AG08395 (cell line): ENCODE results near the gene FEM1C.

ENCODE experiments used
- DNase-seq: peaks from one replicate; pipeline ENCODE4 v3.0.0; 2012; ENCODE audit warnings: mixed read lengths, low spot score

The FEM1C gene

DNA sequence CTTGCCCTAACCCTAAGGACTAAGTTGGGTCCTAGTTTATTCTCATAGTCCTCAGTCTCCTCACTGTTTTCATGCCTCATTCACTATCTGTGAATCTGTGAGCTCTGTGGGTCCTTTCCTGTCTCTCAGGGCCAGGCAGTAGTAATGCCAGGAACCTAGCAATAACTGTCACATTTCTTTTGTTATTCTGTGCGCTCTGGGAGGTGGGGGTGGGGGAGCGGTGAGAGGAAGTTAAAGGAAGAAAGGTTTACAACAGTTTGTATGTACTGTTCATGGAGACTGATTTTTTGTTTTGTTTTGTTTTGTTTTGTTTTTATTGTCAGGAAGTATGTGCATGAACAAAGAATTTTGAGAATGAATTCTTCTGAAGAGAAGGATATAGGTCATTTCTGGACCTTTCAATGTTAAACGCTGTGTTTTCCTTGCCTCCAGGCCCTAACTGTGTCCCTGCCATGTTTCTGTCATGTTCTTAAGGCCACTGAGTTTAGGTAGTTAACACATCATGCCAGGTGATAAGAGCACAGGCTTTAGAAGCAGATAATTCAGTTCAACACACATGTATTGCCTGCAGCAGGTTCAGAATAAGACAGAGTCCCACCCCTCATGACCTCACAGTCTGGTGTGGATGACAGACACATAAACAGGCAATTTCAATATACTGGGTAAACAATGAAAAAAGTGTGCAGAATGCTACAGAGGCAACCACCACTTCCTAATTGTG, 13.3 kb upstream of the FEM1C start:
- no peak for DNase-seq

DNA sequence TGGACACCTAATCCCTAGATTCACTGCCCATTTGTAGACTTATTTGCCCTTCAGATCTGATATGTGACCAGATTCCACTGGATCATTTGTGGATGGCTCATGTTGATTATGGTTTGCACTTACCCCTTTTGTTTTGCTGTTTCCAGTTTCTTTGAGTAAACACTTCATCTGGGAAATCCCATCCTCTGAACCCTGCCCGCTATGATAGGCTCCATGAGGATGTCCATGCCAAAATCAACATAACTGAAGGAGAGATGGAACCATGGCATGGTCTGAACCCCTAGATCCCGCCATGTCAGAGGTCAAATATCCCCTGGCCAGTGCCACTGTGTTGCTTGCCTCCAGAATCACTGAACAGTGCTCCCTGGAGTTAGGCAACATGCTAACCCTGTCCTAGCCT, 11.7 kb upstream of the FEM1C start:
- DNase-seq: no peak

DNA sequence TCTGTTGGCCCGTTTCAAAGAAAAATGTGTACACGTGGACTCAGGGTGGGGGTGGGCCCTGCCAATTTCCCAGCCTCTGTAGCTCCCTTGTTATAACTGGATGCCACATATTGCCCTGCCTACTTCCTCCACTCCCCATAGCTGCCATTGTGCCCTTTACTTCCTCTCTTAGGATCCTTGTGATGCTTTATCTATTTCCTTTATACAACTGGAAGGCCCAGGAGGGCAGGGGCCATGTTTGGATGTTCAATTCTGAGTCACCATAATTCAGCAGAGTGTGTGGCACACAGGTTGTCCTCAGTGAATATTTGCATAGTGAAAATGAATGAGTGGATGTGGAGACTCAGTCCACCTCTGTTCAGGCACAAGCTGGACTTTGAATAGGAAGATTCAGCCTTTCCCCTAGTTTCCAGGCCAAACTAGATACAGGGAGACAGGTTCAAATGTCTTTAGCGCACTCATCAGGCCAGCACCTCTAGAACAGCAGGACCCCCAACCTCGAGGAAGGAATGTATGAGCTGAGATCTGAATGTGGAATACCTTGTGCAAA, 10.6 kb upstream of the FEM1C start:
- no peak for DNase-seq

DNA sequence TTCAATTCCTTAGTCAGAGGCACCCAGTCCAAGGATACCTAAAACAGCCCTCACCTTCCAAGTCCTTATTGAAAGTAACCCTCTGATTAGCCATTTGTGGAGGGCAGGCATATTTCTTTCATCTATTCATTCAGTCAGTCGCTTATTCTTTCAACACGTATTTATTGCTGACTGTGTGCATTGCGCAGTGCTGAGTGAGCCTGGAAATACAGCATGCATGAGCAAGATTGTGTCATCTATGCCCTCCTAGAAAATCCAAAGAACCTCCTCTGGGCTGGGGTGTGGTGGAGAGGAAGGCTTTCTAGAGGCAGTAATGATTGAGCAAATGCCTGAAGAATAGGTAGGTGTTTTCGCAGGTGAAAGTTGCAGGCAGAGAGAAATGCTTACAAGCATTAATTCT, 8.5 kb upstream of the FEM1C start:
- DNase-seq: no peak

DNA sequence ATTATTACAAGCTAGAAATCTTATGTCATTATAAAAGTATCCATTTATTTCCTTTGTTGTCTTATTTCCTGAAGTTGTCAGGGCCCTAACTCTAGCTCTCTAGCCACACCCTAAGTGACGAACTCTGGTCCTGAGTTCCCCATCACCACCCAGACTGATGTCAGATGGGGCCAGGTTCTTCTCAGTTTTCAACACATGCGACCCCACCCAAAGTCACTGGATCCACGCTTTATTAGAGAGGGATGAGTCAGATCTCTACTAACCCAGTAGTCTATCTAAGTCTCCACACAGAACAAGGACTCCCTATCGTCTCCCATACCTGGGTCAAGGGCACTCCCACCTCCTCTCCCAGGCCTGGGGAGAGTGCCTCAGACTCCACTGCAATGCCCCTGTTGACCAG, 6.8 kb upstream of the FEM1C start:
- DNase-seq: peak; percentile 49

DNA sequence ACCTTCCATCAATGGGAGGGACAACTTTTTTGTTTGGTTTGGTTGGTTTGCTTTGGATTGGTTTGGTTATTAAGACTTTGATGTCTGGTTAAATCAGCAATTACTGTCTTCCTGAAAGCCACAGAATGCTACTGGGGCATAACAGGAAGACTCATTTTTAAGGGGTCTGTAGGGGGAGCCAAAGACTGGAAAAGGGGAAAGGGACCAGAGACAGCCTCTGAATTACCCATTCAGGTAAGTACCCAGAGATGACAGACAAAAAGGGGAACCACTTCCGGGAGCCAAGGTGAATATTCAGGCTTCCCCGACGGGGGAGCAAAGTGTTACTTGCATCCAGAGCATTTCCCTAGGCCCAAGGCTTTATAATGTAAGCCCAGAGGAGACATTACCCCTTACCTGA, 4.6 kb upstream of the FEM1C start:
- DNase-seq: no peak

DNA sequence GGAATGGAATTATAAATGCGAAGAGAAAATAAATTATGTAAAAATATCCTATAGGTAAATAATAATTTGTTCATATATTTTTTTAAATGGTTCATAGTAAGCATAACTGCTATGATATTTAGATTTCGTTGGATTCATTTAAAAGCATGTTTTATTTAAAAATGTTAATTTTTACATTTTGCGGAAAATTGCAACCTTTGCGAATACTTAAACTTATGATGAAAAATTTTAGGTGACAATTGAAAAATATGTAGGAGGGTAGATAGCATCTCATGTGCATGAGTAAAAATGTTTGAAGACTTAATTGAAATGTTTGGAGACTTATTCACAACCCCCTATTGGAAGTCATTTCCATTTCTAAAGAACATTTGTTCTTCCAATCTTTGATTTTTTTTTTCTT, 4.1 kb upstream of the FEM1C start:
- DNase-seq: no peak

DNA sequence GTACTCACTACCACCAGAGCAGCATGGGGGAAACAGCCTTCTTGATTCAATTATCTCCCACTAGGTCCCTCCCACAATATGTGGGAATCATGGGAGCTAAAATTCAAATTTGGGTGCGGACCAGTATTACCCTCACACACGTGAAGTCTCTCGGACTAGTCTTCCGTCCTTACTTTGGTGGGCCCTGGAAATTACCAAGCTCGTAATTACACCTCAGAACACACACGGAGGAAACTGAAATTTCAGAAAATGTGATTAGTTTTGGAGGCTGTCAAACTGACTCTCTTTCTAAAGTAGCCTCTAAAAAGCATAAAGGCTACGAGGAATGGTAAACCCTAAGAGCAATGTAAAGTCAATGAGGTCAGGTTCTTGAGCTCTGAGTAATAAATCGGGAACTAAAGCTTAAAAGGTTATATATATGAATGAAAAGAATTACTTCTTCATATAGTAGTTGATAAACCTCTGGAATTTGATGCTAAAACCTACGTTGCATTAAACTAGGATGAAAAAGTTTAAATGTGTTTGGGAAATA, 842 bp upstream of the FEM1C start:
- DNase-seq: no peak

DNA sequence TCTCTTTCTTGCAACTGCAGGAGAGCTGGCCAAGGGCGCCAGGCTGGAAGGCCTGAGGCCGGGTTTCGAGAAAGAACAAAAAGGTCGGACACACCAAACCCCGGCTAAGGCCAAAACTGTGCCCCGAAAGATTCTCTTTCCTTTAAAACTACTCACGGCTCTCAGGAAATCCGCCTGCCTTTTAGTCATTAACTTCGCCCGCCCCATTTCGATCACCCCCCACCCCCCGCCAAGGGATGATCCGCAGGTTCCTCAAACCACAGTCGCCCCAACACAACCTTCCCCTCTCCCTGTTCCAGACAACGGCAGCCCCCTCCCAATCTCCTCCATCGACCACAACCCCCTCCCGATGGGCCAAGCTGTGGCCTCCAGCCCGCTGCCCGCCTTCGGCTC, 536 bp downstream of the FEM1C start:
- peak; percentile 26 for DNase-seq

DNA sequence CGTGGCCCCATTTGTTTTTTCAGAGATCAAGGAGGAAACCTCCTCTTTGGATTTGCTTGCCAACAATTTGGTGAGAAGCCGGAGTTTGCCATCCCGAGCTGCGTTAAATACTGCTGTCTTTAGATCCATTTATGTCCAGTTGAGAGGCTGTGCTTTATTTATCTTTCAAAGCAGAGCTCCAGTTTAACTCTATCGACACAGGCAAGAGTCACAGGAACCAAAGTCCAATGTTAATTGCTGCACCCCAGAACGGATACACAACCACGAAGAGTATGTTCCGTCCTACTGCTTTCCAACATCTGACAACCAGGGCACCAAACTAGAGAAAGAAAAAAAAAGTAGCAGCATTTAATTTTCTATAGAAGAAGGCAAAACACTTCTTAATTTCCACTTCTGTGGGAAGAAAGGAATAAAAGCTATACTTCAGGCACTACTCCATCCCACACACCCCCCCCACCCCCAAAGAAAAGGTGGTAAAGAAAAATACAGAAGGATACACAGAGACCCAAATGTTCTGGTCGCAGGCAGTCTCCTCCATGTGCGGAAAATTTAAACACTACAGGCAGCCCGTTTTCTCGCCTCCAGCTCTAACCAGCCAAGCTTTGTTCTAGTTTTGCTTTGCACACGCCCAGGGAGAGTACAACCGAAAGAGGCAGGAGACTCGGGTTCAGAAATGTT, 1.1 kb downstream of the FEM1C start:
- DNase-seq: peak; percentile 25

DNA sequence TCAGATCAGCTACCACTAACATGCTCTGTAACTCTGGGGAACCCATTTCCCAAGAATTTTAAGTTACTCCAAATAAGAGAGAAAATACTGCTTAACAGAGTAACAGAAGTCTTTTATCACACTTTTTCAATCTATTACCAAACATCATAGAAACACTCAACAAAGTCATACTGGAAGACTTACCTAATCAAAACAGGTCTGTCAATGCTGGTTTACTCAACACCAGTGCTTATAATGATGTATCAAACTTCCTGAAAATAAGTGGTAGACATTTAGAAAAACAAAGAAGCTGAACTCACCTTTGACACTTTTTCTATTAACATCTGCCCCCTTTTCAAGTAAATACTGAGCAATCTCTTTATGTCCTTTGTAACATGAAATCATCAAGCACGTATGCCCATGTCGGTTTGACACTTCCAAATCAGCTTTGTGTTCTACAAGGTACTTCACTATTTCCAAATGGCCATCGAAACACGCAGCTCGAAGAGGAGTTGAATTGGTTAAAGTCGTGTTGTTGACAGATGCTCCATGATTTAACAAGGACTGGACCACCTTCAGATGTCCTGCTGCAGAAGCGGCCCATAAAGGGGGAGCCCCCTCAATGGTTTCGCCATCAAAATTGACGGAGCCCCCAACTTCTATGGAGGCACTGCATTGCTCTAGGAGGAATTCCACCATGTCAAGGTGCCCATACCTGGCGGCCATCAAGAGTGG, 1.8 kb downstream of the FEM1C start:
- DNase-seq: no peak

DNA sequence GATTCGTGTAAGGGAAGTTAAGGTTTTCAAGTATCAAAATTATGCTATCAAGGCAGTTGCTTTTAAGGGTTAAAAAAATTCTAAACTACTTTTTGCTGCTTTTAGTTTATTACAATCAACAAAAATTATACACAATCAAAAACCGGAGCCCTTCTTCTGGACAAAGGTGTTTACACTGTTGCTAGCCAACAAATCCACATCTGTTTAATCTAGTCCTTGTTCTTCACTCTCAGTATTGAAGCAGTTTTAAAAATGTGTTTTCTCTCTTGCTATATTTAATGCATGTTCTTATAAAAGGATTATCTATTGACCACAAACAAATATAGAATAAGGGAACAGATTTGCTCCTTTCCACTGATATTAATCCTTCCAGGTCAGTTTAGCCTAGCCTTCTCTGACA, 2.5 kb downstream of the FEM1C start:
- no peak for DNase-seq

DNA sequence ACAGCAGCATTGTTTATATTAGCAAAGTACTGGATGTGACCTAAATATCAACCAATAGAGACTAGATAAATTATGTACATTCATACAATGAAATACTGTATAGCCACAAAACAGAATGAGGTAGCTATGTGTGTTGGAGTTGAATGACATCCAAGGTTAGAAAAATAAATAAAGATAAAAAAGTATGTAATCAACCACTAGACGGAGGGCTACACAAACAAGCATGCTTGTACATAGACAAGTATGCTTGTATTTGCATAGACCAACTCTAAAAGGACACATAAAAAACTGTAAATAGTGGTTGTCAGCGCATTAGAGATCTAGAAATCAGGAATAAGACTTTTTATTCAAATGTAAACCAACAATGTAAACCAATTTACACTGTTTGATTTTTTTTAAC, 3.0 kb downstream of the FEM1C start:
- DNase-seq: no peak

DNA sequence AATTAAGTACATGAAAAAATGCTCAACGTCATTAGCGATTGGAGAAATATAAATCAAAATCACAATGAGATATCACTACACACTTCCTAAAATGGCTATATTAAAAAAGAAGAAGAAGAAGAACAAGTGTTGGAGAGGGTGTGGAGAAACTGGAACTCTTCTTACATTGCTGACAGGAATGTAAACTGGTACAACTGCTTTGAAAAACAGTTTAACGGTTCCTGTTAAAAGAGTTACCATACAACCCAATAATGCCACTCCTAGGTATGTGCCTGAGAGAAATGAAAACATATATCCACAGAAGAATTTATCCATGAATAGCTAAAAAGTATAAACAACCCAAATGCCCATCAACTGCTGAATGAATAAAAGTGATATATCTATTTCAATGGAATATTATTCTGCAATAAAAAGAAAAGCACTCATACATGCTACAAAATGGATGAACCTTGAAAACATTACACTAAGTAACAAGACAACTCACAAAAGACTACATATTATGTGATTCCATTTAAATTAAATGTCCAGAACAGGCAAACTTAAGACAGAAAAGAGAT, 9.0 kb downstream of the FEM1C start:
- no peak for DNase-seq

DNA sequence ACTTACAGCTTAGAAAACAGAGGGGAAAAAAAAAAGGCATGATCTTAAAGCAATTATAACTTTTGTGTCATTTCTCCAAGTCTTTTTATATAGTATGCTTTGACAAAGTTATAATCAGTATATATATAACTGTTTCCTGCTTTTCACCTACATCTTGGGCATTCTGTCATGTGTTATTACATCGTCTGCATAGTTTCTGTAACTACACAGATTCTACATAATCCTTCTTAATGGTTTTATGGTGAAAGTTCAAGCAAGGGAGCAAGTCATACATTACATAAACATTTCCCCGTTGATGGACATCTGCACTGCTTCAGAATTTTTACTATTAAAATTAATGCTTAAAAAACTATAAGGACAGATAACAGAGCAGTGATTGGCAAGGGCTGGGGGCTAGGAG, 12.1 kb downstream of the FEM1C start:
- no peak for DNase-seq

DNA sequence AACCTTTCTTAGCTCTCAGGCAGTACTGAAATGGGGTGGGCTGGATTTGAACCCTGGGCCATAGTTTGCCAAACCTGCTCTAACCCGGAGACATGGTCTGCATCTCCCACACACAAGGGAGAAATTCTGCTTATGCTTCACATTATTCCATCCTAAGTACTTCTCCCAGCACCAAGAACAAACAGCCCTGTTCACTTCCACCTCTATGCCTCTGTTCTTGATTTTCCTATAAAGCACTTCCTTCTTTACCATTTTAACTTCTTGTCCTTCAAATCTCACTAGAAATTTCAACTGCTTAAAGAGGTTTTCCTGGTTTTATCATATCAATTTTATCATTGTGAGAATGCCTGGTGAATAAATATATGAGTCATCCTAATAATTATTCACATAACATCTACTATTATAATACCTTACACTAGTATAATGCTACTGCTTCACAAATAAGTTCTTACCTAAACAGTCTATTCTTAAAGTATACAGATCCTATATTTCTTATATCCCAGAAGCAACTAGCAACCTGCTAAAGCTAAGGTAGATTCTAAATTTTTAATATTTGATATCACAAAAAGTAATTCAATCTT, 12.7 kb downstream of the FEM1C start:
- no peak for DNase-seq

DNA sequence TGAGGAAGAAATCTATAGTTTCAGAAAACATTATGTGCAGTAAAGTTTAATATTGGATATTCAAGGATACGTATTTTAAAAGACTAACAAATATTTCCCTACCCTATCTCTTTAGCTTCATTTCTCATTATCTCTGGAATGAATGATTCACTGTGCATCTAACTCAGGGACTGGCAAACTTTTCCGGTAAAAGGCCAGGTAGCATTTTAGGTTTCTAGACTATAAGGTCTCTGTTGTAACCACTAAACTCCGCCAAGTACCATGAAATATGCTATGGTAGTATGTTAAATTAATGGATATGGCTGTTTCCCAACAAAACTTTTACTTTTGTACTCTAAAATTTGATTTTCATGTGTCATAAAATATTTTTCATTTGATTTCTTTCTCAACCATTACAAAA, 13.2 kb downstream of the FEM1C start:
- no peak for DNase-seq

DNA sequence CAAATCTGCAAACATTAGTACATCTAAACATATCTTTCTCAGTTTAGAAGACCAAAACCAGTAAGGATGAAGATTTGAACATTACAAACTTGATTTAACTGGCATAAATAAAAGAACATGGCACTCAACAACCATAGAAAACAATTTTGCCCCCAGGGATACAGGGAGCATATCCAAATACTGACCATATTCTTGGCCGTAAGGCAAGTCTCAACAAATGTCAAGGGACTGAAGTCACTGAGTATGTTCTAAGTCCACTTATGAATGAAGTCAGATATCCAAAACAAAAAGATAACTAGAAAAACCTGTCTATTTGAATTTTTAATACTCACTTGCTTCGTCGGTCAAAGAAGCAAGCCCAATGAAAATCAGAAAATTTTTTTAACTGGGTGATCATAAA, 14.1 kb downstream of the FEM1C start:
- peak; percentile 39 for DNase-seq

DNA sequence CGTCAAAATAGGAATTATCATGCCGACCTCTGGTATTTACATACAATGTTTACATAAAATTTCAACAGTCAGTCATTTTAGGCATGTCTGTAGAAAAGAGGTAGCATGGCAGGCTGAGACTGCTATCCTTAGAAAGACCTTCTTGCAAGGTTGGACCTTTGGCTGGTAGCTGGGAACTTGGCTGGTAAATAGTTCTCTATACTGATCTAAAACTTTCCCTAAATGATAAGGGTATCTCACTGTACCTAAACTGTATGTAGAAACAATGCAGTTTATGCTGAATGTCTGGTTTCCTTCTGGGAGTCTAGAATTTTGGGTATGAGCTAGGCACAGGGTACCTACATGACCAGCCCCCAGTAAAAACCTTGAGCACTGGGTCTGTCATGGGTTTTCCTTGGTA, 18.0 kb downstream of the FEM1C start:
- DNase-seq: no peak

DNA sequence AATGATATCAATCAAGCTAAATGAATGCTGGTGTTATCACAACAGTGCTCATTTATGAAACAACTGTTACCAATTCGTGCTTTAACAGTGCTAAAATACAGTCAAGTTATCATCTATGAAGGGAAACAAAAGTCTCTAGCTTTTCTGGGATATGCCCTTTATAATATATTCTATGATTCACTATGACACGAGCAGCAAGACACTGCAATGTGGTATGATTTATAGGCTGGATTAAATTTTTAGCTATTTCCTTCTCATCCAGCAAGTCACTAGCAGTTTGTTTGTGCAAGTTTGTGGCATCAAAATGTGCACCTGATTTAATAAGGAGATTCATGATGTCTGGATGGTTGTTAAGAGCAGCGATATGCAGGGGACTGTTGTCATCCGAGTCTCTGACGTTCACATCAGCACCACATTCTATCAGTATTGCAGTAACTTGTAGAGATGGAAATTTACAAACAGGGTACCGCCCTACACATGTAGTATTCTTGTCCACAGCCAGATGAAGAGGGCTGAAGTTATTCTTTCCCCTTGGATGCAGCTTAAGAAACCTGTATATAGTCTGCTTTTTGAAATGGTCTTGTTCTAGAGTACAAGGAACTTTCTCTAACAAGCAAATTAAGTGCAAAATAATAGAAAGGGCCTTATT, 20.3 kb downstream of the FEM1C start:
- no peak for DNase-seq

DNA sequence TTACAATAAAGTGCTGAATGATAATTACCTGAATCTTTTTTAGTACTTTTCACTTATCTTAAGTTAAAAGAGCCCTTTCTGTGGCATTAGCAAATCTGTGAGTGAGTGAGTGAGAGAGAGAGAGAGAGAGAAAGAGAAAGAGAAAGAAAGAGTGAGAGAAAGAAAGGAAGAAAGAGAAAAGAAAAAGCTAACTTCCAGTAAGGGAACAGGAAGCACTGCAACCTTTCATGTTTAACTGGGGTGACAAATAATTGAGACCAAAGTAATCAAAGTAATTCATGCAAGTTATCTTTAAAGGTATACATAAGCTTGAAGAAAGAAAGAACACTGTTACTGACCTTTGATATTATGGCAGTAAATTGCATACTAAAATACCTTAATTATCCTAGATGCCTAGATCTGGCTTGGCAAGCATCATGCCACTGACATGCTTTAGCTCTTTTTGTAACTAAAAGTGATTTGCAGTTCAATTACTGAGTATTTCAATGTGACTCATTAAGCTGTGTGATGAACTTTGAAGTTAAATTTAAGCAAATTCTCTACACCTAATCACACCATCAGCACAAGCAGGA, 21.7 kb downstream of the FEM1C start:
- DNase-seq: no peak
